AG04450 (cell line): ENCODE measurements around the gene CLDN15. TPM values are rescaled to one million over a fixed set of nuclear protein-coding genes. Genes with fewer than 3 reads are reported as not detected.

Source experiments
- CTCF ChIA-PET: fragments of 300-600, 350-600 bp; formaldehyde crosslinking; extraction: SDS; loops from one replicate; lab custom pipeline; 2022; ENCODE audit warnings: antibody characterized with exemption, inconsistent platforms; lab: Charles Lee
- POLR2A ChIA-PET: fragments of 350-600 bp; formaldehyde crosslinking; extraction: SDS; loops from one replicate; lab custom pipeline; 2021; ENCODE audit warnings: antibody characterized with exemption, inconsistent platforms; lab: Yijun Ruan, JAX
- DNase-seq: peaks from one replicate; pipeline ENCODE4 v3.0.0-alpha.2; 2011; ENCODE audit warnings: low read depth, low spot score
- H3K27ac ChIP-seq: one replicate; pipeline ENCODE4 v1.5.1; 2012; ENCODE audit warnings: low read depth, low read length, control low read depth
- H3K27me3 ChIP-seq: one replicate; pipeline ENCODE4 v1.6.0; 2012; ENCODE audit warnings: low read length; ENCODE audit not compliant: control insufficient read depth, insufficient read depth
- H3K4me3 ChIP-seq: 2 replicates; pipeline ENCODE4 v1.5.1; 2011; ENCODE audit warnings: mild to moderate bottlenecking, low read depth, low read length, control low read depth
- H3K9me3 ChIP-seq: 2 replicates; pipeline ENCODE4 v1.5.1; 2012; ENCODE audit warnings: low read length; ENCODE audit not compliant: control insufficient read depth, insufficient read depth
- CTCF ChIP-seq: IDR thresholded peaks from 2 replicates; pipeline ENCODE4 v1.5.1; 2011; ENCODE audit warnings: low read depth, low read length, control low read depth, inconsistent platforms
- polyA plus RNA-seq: library from polyadenylated mRNA; depleted of rRNA; stranded (reverse); fragments of >200 nt; gene quantifications from 2 replicates; pipeline ENCODE4 v1.2.3, GENCODE V29; 2011

CLDN15 gene
- polyA plus RNA-seq, 1 experiment = 3.3 TPM

DNA sequence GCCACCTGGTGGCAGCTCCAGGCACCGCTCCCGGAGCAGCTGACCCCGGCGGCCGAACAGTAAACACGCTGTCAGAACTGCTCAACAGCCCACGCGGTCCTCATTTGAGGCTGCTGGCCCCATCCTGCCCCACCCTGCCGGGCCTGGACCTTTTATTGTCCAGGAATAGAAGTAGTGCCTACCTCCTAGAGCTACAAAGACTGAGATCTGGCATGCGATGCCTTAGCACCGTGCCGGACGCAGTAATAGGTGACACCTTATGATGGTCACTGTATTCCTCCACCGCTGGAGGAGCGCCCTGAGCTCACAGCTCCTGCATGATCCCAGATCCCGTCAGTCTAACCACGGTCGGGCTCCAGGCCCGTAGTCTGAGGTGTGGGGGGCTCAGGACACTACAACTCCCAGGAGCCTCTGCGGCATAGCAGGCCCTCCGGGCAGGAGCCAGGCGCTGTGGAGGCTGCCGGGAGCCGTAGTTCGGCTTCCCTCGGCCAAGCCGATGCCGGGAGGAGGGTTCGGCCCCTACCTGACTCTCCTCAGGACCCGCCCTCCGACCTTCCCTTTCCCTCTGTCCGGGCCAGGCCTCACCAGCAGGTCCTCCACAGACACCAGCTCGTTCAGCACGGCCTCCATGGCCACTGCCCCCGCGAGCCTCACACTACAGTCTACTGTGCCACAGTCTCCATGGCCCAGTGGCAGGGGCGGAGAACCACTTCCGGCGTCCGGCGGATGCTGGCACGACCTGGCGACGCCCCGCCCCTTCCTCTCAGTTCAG is 7.0 kb upstream of the CLDN15 start, which contains the start of gene FIS1:
FIS1 (minus strand) TSS at position 707 of the 772 bp plus-strand sequence; CDS start at position 630, 77 bp downstream.
- TF ChIP-seq CTCF = peak; percentile 87
- peak within 1 kb of the TSS; percentile 98 for H3K4me3 ChIP-seq
- peaks cover 5% of the 10 kb centered on the region; the same call in 1 of the 2 replicates for H3K9me3 ChIP-seq
- DNase-seq = peak; percentile 52
- ChIA-PET CTCF (interaction anchor here (0.5 to 5.6 kb wide), 20 partner anchors 8 to 394 kb away, joined by 3 to 101 read pairs (median 6); partner anchors contain the start of genes PLOD3 and ZNHIT1), POLR2A (interaction anchor here (0.7 to 1.3 kb wide), 3 partner anchors 21 to 101 kb away, joined by 3 to 16 read pairs (median 13); partner anchors contain the start of genes PLOD3 and ZNHIT1)
- H3K27ac ChIP-seq = peak within 1 kb of the TSS; percentile 92
- no peaks in the 10 kb centered on the region for H3K27me3 ChIP-seq

DNA sequence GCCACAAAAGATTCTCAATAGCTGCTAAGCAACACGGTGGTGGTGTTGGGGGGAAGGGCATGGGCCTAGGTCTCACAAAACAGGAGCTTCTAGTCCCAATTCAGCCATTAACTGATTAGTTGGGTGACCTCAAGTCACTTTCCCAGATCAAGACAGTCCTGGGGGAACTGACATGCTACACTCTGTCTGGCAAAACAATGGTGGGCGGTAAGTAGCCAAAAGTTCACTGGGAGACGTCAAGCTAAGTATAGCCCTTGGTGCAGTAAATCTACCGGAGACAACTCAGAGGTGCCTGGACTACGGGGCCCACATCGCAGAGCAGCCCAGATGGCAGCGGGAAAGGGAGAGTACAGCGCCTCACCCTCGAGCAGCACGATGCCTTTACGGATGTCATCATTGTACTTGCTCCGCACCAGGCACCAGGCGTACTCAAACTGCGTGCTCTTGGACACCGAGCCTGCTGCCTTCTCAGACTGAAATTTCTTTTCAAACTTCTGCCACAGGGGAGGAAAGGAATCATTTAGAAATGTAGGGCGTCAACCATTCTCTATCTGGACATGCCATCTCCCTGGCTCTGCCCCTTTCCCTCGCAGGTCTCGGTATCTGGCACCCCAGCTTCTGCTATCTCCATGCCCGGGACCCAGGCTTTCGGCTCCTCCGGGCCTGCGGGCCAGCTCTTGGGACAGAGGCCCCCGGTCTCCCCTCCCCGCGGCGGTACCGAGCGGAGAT is 6.2 kb upstream of the CLDN15 start:
- ChIA-PET CTCF (interaction anchor here (0.6 to 5.6 kb wide), 23 partner anchors 8 to 954 kb away, joined by 3 to 101 read pairs (median 5); partner anchors contain the start of genes PLOD3 and ZNHIT1), POLR2A (interaction anchor here (0.7 to 1.3 kb wide), 3 partner anchors 20 to 100 kb away, joined by 3 to 16 read pairs (median 13); partner anchors contain the start of genes PLOD3 and ZNHIT1)
- Histone ChIP-seq H3K4me3 (peak overlapping the region; percentile 98), H3K27me3 (no peaks in the 10 kb centered on the region), H3K9me3 (peaks cover 5% of the 10 kb centered on the region; the same call in 1 of the 2 replicates), H3K27ac (peak overlapping the region; percentile 92)
- DNase-seq = no peak
- TF ChIP-seq CTCF = no peak

DNA sequence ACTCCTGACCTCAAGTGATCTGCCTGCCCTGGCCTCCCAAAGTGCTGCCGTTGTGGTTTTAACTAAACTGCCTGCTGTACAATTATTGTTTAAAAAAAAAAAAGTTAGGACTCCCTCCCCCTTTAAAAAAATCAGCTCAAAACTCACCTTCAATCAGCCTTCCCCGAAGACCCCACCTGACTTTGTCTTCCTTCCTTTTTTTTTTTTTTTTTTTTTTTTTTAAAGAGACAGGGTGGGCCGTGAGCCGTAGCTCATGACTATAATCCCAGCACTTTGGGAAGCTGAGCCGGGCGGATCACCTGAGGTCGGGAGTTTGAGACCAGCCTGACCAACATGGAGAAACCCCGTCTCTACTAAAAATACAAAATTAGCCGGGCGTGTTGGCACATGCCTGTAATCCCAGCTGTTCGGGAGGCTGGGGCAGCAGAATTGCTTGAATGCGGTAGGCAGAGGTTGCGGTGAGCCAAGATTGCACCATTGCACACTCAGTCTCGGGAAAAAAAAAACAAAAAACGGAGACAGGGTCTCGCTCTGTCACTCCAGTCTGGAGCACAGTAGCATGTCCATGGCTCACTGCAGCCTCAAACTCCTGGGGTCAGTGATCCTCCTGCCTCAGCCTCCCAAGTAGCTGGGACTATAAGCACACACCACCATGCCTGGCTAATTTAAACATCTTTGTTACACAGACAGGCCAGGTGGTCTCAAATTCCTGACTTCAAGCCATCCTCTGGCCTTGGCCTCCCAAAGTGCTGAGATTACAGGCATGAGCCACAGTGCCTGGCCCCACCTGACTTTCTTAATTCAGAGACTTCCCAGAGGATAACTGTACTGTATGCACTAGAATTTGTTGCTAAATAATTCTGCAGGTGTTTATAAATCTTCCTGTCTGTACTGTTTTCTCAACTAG is 4.1 kb upstream of the CLDN15 start:
- ChIA-PET POLR2A (no interaction called here), CTCF (interaction anchor here (0.6 to 5.6 kb wide), 4 partner anchors 23 to 412 kb away, joined by 3 to 101 read pairs (median 7); partner anchors contain the start of gene ZNHIT1)
- no peaks in the 10 kb centered on the region for H3K27me3 ChIP-seq
- no peak for TF ChIP-seq CTCF
- H3K27ac ChIP-seq = no peak overlapping the region
- H3K9me3 ChIP-seq = peaks cover 5% of the 10 kb centered on the region; the same call in 1 of the 2 replicates
- no peak overlapping the region for H3K4me3 ChIP-seq
- DNase-seq = no peak

DNA sequence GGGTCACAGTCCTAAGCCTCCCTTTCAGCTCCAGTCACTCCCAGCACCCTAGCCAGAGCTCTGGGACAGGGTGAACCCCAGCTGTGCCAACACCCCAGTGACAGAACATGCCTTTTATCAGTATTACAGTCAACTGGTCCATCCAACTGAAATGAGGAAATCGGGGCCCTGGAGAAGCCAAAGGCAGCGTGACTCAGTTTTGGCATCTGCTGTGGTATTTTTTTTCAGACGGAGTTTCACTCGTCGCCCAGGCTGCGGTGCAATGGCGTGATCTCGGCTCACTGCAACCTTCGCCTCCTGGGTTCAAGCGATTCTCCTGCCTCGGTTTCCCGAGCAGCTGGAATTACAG is 3.4 kb upstream of the CLDN15 start:
- no peak for DNase-seq
- no peak for TF ChIP-seq CTCF
- ChIA-PET CTCF (interaction anchor here (0.6 to 1.1 kb wide), 2 partner anchors 23 to 145 kb away, joined by 5 to 9 read pairs; partner anchors contain the start of gene ZNHIT1), POLR2A (no interaction called here)
- Histone ChIP-seq H3K4me3 (no peak overlapping the region), H3K27ac (no peak overlapping the region), H3K27me3 (no peaks in the 10 kb centered on the region), H3K9me3 (peaks cover 5% of the 10 kb centered on the region; the same call in 1 of the 2 replicates)
